GM19455 (cell line): ENCODE data around the gene PTGS1.

Experiments
- ATAC-seq: cut with Tn5 transposase; IDR thresholded peaks from one replicate; pipeline ENCODE4 v1.9.1; 2021; ENCODE audit not compliant: unreplicated experiment

Gene PTGS1

DNA sequence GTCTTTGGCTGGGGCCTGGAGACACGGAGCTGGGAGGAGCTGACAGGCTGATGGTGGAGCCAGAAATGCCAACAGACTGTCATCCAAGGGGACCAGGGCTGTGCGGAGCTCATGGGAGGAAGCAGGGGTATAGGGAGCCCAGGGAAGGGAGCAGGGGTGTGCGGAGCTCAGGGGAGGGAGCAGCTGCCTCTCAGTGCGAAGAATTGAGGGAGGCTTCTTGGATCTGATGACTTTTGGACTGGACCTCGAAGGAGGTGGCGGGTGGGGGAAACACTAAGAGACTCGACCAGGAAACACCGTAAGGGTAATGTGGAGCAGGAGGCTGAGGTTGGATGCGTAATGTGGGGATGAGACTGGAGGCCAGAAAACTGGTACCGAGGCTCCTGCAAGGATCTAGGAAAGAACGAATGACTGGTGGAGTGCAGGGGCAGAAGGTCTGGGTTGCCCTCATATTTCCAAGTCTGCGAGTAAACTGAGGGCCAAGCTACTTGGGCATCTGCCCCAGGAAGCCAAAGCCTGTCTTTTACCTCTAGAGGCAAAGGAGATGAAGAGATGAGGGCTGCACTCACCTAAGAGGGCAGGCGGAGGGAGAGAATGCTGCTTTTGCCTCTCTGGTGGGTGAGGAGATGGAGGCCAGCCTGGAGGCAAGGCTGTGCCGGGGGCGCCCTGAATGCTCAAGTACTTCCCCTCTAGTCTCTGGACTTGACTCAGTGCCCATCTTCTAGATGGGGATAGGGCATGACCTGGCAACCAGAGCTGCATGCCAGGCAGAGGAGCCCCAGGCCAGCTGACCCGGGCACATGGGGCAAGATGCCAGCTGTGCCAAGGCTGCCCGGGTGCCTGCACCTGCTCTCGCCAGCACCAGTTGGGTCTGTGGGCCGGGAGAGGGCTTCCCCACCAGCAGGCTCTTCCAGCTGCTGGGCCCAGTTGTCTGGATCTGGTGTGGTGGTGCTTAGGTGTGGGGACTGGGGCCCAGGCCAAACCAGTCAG lies 2.3 kb downstream of the PTGS1 start:
- ATAC-seq = no peak

GRCh38 chr9:122374885-122375420 lies 4.1 kb downstream of the PTGS1 start:
- no peak for ATAC-seq

DNA sequence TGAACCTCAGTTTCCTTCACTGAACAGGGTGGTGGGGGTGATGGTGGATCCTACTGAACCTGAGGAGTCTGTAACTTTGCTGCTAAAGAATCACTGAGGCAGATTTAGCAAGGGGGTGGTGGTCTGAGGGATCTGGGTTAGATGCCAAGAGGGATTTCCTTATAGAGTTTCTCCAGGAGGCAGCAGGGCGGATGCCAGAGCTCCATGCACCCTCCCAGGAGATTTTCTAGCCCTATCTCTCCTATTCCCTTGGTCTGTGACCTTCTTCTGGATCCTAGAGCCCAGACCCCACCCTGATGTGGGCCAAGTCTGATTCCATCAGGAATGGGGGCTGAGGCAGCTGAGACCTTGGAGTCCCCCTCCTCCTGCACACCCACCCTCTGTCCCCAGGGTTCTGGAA lies 6.0 kb downstream of the PTGS1 start:
- no peak for ATAC-seq

DNA sequence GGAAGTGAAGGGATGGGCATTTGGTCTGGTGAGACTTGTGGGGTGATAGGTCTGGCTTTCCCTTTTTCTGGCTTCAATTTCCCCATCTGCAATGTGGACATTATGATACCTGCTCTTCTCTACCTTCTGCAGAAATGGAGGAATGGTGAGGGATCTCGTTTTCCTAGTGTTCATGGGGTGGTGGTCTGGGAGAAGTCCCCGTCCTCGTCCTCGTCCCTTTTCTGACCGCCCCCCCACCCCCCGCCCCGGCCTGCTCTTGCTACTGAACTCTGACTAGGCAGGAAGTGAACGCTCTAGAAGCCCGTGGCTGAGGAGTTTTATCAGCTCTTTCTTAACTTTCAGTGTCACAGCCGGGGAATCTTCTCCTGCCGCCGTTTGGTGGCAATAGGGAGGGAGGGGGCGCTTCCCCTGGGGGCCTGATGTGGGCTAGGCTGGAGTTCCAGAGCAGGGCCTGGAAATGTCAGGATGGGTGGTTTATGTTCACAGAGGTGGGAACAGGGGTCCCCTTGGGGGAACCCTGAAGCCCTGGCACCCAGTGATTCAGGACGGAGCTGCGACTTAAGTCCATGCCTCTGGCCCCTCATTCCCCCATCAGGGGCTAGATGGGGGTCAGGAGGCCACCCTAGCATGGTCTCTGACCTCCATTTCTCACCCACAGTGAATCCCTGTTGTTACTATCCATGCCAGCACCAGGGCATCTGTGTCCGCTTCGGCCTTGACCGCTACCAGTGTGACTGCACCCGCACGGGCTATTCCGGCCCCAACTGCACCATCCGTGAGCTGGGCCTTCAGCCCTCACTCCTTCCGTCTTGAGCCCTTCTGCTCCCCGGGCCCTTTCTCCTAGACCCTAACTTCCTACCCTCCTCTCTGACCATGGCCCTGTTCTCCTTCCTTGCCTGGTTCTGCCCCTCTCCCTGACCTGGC lies 6.7 kb downstream of the PTGS1 start:
- no peak for ATAC-seq

- ATAC-seq = no peak
Measured at GRCh38 chr9:122378236-122378635, 7.4 kb downstream of the PTGS1 start.

GRCh38 chr9:122379340-122379739 lies 8.5 kb downstream of the PTGS1 start:
- no peak for ATAC-seq

- ATAC-seq = no peak
Measured at GRCh38 chr9:122380293-122380692, 9.5 kb downstream of the PTGS1 start.

- ATAC-seq = no peak
Measured at GRCh38 chr9:122381206-122381950, 10.6 kb downstream of the PTGS1 start.

DNA sequence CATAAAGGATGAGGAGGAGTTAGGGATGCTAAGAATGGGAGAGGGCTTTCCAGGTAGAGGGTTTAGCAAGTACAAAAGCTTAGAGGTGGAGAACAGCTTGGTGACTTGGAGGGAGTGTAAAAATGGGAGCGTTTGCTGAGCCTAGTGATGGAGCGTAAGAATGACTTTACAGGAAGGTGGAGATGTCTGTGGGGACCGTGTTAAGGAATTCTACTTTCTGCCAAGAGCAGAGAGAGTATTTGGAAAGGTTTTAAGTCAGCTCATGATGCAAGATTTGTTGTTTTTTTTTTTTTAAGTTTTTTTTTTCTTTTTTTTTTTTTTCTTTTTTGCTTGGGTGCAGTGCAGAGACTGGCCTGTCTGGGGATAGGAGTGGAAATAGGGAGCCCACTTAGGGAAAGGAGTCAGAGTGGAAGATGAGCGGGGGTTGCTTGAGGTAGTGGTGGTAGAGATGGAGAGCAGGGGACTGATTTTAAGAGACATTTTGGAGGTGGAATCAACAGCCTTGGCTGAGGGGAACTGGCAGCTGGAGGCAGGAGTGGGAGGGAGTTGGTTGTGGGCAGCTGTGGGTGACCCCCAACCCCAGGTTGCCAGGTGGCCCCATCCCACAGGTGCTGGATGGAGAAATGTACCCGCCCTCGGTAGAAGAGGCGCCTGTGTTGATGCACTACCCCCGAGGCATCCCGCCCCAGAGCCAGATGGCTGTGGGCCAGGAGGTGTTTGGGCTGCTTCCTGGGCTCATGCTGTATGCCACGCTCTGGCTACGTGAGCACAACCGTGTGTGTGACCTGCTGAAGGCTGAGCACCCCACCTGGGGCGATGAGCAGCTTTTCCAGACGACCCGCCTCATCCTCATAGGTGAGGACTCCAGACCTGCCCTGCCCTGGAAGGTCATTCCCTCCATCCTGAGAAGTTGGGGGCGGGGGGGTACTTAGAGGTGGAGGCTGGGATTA lies 12.4 kb downstream of the PTGS1 start:
- ATAC-seq = no peak

GRCh38 chr9:122383992-122384461 lies 13.2 kb downstream of the PTGS1 start:
- ATAC-seq = no peak

DNA sequence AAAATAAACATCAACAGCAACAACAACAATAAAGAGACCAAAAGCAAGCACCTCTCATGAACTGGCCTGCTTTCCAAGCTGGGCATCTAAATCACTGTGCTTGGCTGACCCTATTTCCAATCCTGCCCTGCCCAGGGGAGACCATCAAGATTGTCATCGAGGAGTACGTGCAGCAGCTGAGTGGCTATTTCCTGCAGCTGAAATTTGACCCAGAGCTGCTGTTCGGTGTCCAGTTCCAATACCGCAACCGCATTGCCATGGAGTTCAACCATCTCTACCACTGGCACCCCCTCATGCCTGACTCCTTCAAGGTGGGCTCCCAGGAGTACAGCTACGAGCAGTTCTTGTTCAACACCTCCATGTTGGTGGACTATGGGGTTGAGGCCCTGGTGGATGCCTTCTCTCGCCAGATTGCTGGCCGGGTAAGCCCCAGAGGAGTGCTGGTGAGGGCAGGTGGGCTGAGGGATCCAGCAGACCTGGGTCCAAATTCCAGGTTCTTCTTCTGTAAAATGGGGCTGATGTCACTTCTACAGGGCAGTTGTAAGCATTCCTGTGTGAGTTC lies 15.6 kb downstream of the PTGS1 start:
- ATAC-seq = no peak

- no peak for ATAC-seq
Measured at GRCh38 chr9:122387536-122387935, 16.7 kb downstream of the PTGS1 start.

- no peak for ATAC-seq
Measured at GRCh38 chr9:122389195-122389594, 18.4 kb downstream of the PTGS1 start.

DNA sequence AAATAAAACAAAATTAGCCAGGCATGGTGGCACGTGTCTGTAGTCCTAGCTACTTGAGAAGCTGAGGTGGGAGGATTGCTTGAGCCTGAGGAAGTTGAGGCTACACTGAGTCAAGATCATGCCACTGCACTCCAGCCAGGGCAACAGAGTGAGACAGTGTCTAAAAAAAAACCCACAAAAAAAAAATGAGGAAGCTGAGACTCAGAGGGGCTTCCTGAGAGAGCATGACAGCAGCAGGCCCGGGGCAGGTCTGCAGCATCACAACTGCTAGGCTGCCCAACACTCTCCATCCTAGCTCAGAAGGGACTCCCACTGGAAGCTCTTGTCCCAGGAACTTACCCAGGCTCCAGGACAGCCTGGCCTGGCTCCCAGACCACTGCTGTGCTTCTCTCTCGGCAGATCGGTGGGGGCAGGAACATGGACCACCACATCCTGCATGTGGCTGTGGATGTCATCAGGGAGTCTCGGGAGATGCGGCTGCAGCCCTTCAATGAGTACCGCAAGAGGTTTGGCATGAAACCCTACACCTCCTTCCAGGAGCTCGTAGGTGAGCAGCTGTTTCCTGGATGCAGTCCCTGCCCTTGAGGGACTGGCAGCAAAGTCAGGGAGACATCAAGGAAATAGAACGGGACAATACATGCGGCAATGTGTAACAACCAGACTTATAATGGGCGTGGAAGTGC lies 19.1 kb downstream of the PTGS1 start:
- ATAC-seq = no peak

DNA sequence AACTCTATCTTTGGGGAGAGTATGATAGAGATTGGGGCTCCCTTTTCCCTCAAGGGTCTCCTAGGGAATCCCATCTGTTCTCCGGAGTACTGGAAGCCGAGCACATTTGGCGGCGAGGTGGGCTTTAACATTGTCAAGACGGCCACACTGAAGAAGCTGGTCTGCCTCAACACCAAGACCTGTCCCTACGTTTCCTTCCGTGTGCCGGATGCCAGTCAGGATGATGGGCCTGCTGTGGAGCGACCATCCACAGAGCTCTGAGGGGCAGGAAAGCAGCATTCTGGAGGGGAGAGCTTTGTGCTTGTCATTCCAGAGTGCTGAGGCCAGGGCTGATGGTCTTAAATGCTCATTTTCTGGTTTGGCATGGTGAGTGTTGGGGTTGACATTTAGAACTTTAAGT lies 21.5 kb downstream of the PTGS1 start:
- ATAC-seq = no peak

- ATAC-seq = no peak
Measured at GRCh38 chr9:122392714-122393113, 21.9 kb downstream of the PTGS1 start.

DNA sequence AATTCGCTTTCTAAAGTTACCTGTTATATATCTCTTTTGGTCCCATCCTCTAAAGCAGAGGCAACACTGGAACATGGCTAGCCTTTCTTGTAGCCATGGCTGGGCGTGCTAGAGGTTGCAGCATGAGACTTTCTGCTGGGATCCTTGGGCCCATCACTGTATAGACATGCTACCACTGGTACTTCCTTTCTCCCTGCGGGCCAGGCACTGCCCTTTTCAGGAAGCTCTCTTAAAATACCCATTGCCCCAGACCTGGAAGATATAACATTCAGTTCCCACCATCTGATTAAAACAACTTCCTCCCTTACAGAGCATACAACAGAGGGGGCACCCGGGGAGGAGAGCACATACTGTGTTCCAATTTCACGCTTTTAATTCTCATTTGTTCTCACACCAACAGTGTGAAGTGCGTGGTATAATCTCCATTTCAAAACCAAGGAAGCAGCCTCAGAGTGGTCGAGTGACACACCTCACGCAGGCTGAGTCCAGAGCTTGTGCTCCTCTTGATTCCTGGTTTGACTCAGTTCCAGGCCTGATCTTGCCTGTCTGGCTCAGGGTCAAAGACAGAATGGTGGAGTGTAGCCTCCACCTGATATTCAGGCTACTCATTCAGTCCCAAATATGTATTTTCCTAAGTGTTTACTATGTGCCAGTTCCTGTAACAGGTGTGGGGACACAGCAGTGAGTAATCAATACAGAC lies 22.6 kb downstream of the PTGS1 start:
- no peak for ATAC-seq
